WTC11 (cell line): ENCODE results near the gene WNT3A. TPM values are rescaled to one million over a fixed set of nuclear protein-coding genes. Genes with fewer than 3 reads are reported as not detected.
A peak's percentile ranks its signal among the peaks of the same experiment; 100 is the strongest.

Experiments used
- ATAC-seq: fragments of 200-7000 bp; cut with Tn5 transposase; 2 replicates; pipeline ENCODE4 v1.10.0; 2021; ENCODE audit warnings: mild to moderate bottlenecking, moderate library complexity
- CTCF ChIA-PET: fragments of 300-600 bp; sonication (Branson Sonifier 250); formaldehyde crosslinking; loops from one replicate; lab custom pipeline; 2021; ENCODE audit warnings: antibody characterized with exemption; lab: Charles Lee
- POLR2A ChIA-PET: fragments of 350-600 bp; sonication (Branson Sonifier 250); formaldehyde crosslinking; loops from one replicate; lab custom pipeline; 2021; ENCODE audit warnings: antibody characterized with exemption; lab: Charles Lee
- DNase-seq: peaks from one replicate; pipeline ENCODE4 v3.0.0; 2021; ENCODE audit warnings: low spot score
- H3K27ac Mint-ChIP-seq: 2 replicates; pipeline ENCODE4 v1.8.0; 2021; ENCODE audit warnings: mixed read lengths
- H3K27me3 Mint-ChIP-seq: 2 replicates; pipeline ENCODE4 v1.8.0; 2021; ENCODE audit warnings: low read depth, mild to moderate bottlenecking, moderate library complexity, mixed read lengths
- H3K36me3 Mint-ChIP-seq: 2 replicates; pipeline ENCODE4 v1.8.0; 2021; ENCODE audit warnings: mixed read lengths
- H3K4me1 Mint-ChIP-seq: 2 replicates; pipeline ENCODE4 v1.8.0; 2022; ENCODE audit warnings: mixed read lengths
- H3K4me3 Mint-ChIP-seq: 2 replicates; pipeline ENCODE4 v1.8.0; 2021; ENCODE audit warnings: mild to moderate bottlenecking, moderate library complexity, mixed read lengths
- H3K9me3 Mint-ChIP-seq: 2 replicates; pipeline ENCODE4 v1.8.0; 2021; ENCODE audit warnings: mixed read lengths
- CREB1 ChIP-seq: sonication (generic); formaldehyde crosslinking; IDR thresholded peaks from 2 replicates; pipeline ENCODE4 v1.8.0; 2023; ENCODE audit warnings: mild to moderate bottlenecking, missing genetic modification reagents
- CREM ChIP-seq: sonication (generic); formaldehyde crosslinking; IDR thresholded peaks from 2 replicates; pipeline ENCODE4 v1.8.1; 2022; ENCODE audit warnings: mild to moderate bottlenecking, missing genetic modification reagents, moderate library complexity
- ESRRA ChIP-seq: sonication (generic); formaldehyde crosslinking; IDR thresholded peaks from 2 replicates; pipeline ENCODE4 v1.8.1; 2022; ENCODE audit warnings: mild to moderate bottlenecking, missing genetic modification reagents, borderline replicate concordance
- FOXP1 ChIP-seq: sonication (generic); formaldehyde crosslinking; IDR thresholded peaks from 2 replicates; pipeline ENCODE4 v1.8.0; 2022; ENCODE audit warnings: missing genetic modification reagents, mild to moderate bottlenecking, moderate library complexity, borderline replicate concordance
- GABPB1 ChIP-seq: sonication (generic); formaldehyde crosslinking; IDR thresholded peaks from 2 replicates; pipeline ENCODE4 v1.8.1; 2023; ENCODE audit warnings: mild to moderate bottlenecking, missing genetic modification reagents
- GRHL2 ChIP-seq: fragments of 250-450 bp; sonication (Bioruptor Pico); IDR thresholded peaks from 2 replicates; pipeline ENCODE4 v1.8.0; 2022; ENCODE audit warnings: mild to moderate bottlenecking, moderate library complexity; ENCODE audit not compliant: insufficient replicate concordance, severe bottlenecking
- GTF2I ChIP-seq: fragments of 250-450 bp; sonication (Bioruptor Pico); conservative IDR thresholded peaks from 2 replicates; pipeline ENCODE4 v1.4.0; 2021; ENCODE audit warnings: mild to moderate bottlenecking
- JAZF1 ChIP-seq: fragments of 250-450 bp; sonication (Bioruptor Pico); IDR thresholded peaks from 2 replicates; pipeline ENCODE4 v1.9.0; 2021; ENCODE audit warnings: moderate library complexity, mild to moderate bottlenecking, inconsistent platforms
- KAT7 ChIP-seq: sonication (generic); formaldehyde crosslinking; IDR thresholded peaks from 2 replicates; pipeline ENCODE4 v1.8.1; 2023; ENCODE audit warnings: missing genetic modification reagents, mild to moderate bottlenecking, borderline replicate concordance
- MXD4 ChIP-seq: fragments of 250-450 bp; sonication (Bioruptor Pico); IDR thresholded peaks from 2 replicates; pipeline ENCODE4 v1.8.0; 2021; ENCODE audit warnings: mild to moderate bottlenecking, moderate library complexity, borderline replicate concordance
- OVOL2 ChIP-seq: fragments of 250-450 bp; sonication (Bioruptor Pico); IDR thresholded peaks from 2 replicates; pipeline ENCODE4 v1.9.0; 2021; ENCODE audit warnings: mild to moderate bottlenecking, borderline replicate concordance
- SMAD4 ChIP-seq: sonication (generic); formaldehyde crosslinking; IDR thresholded peaks from 2 replicates; pipeline ENCODE4 v1.8.0; 2022; ENCODE audit warnings: mild to moderate bottlenecking, missing genetic modification reagents
- SOX15 ChIP-seq: fragments of 250-450 bp; sonication (Bioruptor Pico); IDR thresholded peaks from 2 replicates; pipeline ENCODE4 v1.9.0; 2021; ENCODE audit warnings: mild to moderate bottlenecking
- SP1 ChIP-seq: sonication (generic); formaldehyde crosslinking; conservative IDR thresholded peaks from 2 replicates; pipeline ENCODE4 v1.8.1; 2022; ENCODE audit warnings: missing genetic modification reagents
- TEAD1 ChIP-seq: sonication (generic); formaldehyde crosslinking; IDR thresholded peaks from 2 replicates; pipeline ENCODE4 v1.8.0; 2022; ENCODE audit warnings: mild to moderate bottlenecking, missing genetic modification reagents
- ZNF121 ChIP-seq: sonication (generic); formaldehyde crosslinking; IDR thresholded peaks from 2 replicates; pipeline ENCODE4 v1.8.0; 2023; ENCODE audit warnings: missing genetic modification reagents
- ZNF219 ChIP-seq: sonication (generic); formaldehyde crosslinking; IDR thresholded peaks from 2 replicates; pipeline ENCODE4 v1.8.0; 2023; ENCODE audit warnings: missing genetic modification reagents, mild to moderate bottlenecking, borderline replicate concordance
- ZNF232 ChIP-seq: sonication (generic); formaldehyde crosslinking; IDR thresholded peaks from 2 replicates; pipeline ENCODE4 v1.8.0; 2022; ENCODE audit warnings: mild to moderate bottlenecking, missing genetic modification reagents
- ZNF416 ChIP-seq: fragments of 250-450 bp; sonication (Bioruptor Pico); IDR thresholded peaks from 2 replicates; pipeline ENCODE4 v1.9.0; 2021; ENCODE audit warnings: mild to moderate bottlenecking, inconsistent platforms
- total RNA-seq: library from RNA; stranded (reverse); gene quantifications from 3 replicates; pipeline ENCODE4 v1.2.3, GENCODE V29; 2021
- TF ChIP-seq, protein P1 (sequence below): sonication (generic); formaldehyde crosslinking; IDR thresholded peaks from 2 replicates; pipeline ENCODE4 v1.8.1; 2023; ENCODE audit warnings: mild to moderate bottlenecking, missing genetic modification reagents
- TF ChIP-seq, protein P2 (sequence below): fragments of 250-450 bp; sonication (Bioruptor Pico); IDR thresholded peaks from 2 replicates; pipeline ENCODE4 v2.1.2; 2022; ENCODE audit warnings: mild to moderate bottlenecking, moderate library complexity
- TF ChIP-seq, protein P3 (sequence below): sonication (generic); formaldehyde crosslinking; IDR thresholded peaks from 2 replicates; pipeline ENCODE4 v1.8.0; 2022; ENCODE audit warnings: mild to moderate bottlenecking, missing genetic modification reagents
- TF ChIP-seq, protein P4 (sequence below): fragments of 250-450 bp; sonication (Bioruptor Pico); IDR thresholded peaks from 2 replicates; pipeline ENCODE4 v1.9.0; 2021; ENCODE audit warnings: mild to moderate bottlenecking
- TF ChIP-seq, protein P5 (sequence below): fragments of 250-450 bp; sonication (Bioruptor Pico); IDR thresholded peaks from 2 replicates; pipeline ENCODE4 v1.9.0; 2021; ENCODE audit warnings: moderate library complexity, mild to moderate bottlenecking, inconsistent platforms, borderline replicate concordance

Gene WNT3A
- total RNA-seq, 1 experiment from 2014 or later: 0.17 TPM

DNA sequence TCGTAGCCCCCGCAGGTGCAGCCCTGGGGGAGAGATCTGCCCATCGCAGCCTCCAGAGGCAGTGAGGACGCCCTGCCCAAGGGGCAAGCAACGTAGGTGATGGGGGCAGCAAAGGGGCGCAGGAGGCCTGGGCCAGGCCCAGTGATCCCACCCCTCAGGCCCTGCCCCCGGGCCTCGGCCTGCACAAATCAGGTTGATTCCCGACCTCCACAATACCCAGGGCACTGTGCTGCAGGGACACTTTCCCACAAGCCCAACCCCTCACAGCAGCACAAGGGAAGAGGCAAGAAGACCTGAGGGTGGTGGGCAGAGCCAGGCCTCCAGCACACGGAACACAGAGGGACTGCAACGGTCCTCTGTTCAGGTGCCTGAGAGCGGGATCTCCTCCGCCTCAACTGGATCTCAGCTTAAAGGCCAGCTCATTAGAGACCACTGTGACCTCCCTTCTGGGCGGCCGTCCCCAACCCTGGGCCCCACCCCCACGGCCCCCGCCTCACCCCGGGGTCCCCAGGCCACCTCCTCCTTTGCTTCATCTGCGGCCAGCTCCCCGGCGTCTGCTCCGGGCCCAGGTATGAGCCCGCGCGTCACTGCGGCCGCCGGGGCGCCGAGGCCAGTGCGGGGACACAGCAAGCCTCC, 74.9 kb downstream of the WNT3A start:
- H3K27ac Mint-ChIP-seq: no peak overlapping the region
- peak; percentile 44 for ATAC-seq
- H3K27me3 Mint-ChIP-seq: peaks cover 42% of the 10 kb centered on the region
- ChIA-PET POLR2A (interaction anchor here (0.7 to 1.3 kb wide), 6 partner anchors 10 to 93 kb away, joined by 3 to 4 read pairs (median 3); partner anchors contain the start of gene IBA57), CTCF (interaction anchor here (0.7 to 2.5 kb wide), 13 partner anchors 8 to 514 kb away, joined by 3 to 26 read pairs (median 4); partner anchors contain the start of gene IBA57)
- DNase-seq: peak; percentile 42
- TF ChIP-seq, protein P1, sequence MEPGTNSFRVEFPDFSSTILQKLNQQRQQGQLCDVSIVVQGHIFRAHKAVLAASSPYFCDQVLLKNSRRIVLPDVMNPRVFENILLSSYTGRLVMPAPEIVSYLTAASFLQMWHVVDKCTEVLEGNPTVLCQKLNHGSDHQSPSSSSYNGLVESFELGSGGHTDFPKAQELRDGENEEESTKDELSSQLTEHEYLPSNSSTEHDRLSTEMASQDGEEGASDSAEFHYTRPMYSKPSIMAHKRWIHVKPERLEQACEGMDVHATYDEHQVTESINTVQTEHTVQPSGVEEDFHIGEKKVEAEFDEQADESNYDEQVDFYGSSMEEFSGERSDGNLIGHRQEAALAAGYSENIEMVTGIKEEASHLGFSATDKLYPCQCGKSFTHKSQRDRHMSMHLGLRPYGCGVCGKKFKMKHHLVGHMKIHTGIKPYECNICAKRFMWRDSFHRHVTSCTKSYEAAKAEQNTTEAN (CRISPR knock-in tag): no peak
- TF ChIP-seq, protein P2, sequence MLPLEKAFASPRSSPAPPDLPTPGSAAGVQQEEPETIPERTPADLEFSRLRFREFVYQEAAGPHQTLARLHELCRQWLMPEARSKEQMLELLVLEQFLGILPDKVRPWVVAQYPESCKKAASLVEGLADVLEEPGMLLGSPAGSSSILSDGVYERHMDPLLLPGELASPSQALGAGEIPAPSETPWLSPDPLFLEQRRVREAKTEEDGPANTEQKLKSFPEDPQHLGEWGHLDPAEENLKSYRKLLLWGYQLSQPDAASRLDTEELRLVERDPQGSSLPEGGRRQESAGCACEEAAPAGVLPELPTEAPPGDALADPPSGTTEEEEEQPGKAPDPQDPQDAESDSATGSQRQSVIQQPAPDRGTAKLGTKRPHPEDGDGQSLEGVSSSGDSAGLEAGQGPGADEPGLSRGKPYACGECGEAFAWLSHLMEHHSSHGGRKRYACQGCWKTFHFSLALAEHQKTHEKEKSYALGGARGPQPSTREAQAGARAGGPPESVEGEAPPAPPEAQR (CRISPR knock-in tag): no peak
- TF ChIP-seq OVOL2 (CRISPR knock-in tag) (no peak), FOXP1 (CRISPR knock-in tag) (no peak), CREB1 (CRISPR knock-in tag) (peak; percentile 51; the same call in 1 of the 2 replicates), JAZF1 (CRISPR knock-in tag) (no peak), ZNF232 (no peak), ZNF416 (CRISPR knock-in tag) (no peak), SP1 (CRISPR knock-in tag) (peak; percentile 39; the same call in 1 of the 2 replicates), ZNF121 (CRISPR knock-in tag) (0 out of 2 replicates have a peak, but pooled peaks have one; percentile 17)
- peaks cover 30% of the 10 kb centered on the region for H3K4me1 Mint-ChIP-seq
- peak overlapping the region; percentile 70 for H3K4me3 Mint-ChIP-seq
- peaks cover 10% of the 10 kb centered on the region for H3K36me3 Mint-ChIP-seq
- H3K9me3 Mint-ChIP-seq: no peaks in the 10 kb centered on the region

DNA sequence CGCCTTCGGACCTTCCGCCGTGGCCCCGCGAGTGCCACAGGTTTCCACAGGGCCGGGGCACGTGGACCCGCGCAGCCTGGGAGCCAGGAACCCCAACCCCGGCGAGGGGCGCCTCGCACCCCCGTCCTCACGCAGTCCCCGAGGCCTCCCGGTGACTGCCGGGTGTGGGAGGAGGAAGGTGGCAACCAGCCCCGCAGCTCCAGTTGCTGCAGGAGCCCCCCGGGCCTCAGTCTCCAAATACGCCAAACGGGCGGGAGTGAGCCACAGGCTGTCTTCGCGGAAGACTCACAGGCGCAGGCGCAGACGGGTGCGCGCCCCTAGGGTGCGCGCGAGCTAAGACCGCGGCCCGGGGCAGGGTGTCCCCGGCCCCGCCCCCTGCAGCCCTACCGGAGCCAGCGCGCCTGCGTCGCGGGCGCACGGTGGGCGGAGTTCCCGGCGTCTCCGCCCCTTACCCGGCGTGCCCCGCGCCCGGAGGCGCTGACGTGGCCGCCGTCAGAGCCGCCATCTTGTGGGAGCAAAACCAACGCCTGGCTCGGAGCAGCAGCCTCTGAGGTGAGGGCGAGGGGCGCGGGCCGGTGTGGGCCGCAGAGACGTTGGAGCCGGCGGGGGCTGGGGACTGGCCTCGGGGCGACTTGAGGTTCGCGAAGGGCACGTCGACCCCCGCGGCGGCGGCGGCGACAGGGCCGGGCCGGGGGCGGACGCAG, 75.6 kb downstream of the WNT3A start, which contains the start of gene ARF1:
Gene ARF1, plus strand, starts transcription at position 495 of the 704 bp plus-strand sequence. CDS start 14,407 bp downstream, outside the sequence.
- peak within 1 kb of the TSS; percentile 94 for H3K27ac Mint-ChIP-seq
- TF ChIP-seq, protein P3, sequence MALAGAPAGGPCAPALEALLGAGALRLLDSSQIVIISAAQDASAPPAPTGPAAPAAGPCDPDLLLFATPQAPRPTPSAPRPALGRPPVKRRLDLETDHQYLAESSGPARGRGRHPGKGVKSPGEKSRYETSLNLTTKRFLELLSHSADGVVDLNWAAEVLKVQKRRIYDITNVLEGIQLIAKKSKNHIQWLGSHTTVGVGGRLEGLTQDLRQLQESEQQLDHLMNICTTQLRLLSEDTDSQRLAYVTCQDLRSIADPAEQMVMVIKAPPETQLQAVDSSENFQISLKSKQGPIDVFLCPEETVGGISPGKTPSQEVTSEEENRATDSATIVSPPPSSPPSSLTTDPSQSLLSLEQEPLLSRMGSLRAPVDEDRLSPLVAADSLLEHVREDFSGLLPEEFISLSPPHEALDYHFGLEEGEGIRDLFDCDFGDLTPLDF (CRISPR knock-in tag): no peak
- TF ChIP-seq JAZF1 (CRISPR knock-in tag) (no peak), GTF2I (peak; percentile 90), GRHL2 (CRISPR knock-in tag) (no peak), ZNF219 (CRISPR knock-in tag) (no peak), KAT7 (CRISPR knock-in tag) (no peak), GABPB1 (CRISPR knock-in tag) (peak; percentile 49; the same call in 1 of the 2 replicates), TEAD1 (CRISPR knock-in tag) (0 out of 2 replicates have a peak, but pooled peaks have one; percentile 50), SOX15 (no peak), FOXP1 (CRISPR knock-in tag) (no peak; the same call in 1 of the 2 replicates), SMAD4 (CRISPR knock-in tag) (peak; percentile 40; the same call in 1 of the 2 replicates), ZNF232 (no peak), ZNF121 (CRISPR knock-in tag) (no peak), MXD4 (CRISPR knock-in tag) (no peak), CREM (CRISPR knock-in tag) (peak; percentile 74), ESRRA (no peak)
- TF ChIP-seq, protein P4, sequence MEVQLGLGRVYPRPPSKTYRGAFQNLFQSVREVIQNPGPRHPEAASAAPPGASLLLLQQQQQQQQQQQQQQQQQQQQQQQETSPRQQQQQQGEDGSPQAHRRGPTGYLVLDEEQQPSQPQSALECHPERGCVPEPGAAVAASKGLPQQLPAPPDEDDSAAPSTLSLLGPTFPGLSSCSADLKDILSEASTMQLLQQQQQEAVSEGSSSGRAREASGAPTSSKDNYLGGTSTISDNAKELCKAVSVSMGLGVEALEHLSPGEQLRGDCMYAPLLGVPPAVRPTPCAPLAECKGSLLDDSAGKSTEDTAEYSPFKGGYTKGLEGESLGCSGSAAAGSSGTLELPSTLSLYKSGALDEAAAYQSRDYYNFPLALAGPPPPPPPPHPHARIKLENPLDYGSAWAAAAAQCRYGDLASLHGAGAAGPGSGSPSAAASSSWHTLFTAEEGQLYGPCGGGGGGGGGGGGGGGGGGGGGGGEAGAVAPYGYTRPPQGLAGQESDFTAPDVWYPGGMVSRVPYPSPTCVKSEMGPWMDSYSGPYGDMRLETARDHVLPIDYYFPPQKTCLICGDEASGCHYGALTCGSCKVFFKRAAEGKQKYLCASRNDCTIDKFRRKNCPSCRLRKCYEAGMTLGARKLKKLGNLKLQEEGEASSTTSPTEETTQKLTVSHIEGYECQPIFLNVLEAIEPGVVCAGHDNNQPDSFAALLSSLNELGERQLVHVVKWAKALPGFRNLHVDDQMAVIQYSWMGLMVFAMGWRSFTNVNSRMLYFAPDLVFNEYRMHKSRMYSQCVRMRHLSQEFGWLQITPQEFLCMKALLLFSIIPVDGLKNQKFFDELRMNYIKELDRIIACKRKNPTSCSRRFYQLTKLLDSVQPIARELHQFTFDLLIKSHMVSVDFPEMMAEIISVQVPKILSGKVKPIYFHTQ (CRISPR knock-in tag): no peak
- TF ChIP-seq, protein P5, sequence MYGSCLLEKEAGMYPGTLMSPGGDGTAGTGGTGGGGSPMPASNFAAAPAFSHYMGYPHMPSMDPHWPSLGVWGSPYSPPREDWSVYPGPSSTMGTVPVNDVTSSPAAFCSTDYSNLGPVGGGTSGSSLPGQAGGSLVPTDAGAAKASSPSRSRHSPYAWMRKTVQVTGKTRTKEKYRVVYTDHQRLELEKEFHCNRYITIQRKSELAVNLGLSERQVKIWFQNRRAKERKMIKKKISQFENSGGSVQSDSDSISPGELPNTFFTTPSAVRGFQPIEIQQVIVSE (CRISPR knock-in tag): no peak
- TF ChIP-seq, protein P1 (CRISPR knock-in tag): 0 out of 2 replicates have a peak, but pooled peaks have one; percentile 38

More for the DNA sequence above, 75.6 kb downstream of the WNT3A start, which contains the start of gene ARF1:
- ChIA-PET CTCF (interaction anchor here (0.9 to 2.5 kb wide), 12 partner anchors 9 to 330 kb away, joined by 3 to 26 read pairs (median 6); partner anchors contain the start of gene IBA57), POLR2A (interaction anchor here (0.6 to 1.3 kb wide), 7 partner anchors 10 to 92 kb away, joined by 3 to 4 read pairs (median 3); partner anchors contain the start of gene IBA57)
- no peaks in the 10 kb centered on the region for H3K9me3 Mint-ChIP-seq
- peaks cover 33% of the 10 kb centered on the region for H3K4me1 Mint-ChIP-seq
- ATAC-seq: peak; percentile 85
- peak within 1 kb of the TSS; percentile 95 for H3K4me3 Mint-ChIP-seq
- peaks cover 36% of the 10 kb centered on the region for H3K27me3 Mint-ChIP-seq
- H3K36me3 Mint-ChIP-seq: peaks cover 10% of the 10 kb centered on the region
- peak; percentile 88 for DNase-seq
